ENCODE results near the gene MB21D2.

DNA sequence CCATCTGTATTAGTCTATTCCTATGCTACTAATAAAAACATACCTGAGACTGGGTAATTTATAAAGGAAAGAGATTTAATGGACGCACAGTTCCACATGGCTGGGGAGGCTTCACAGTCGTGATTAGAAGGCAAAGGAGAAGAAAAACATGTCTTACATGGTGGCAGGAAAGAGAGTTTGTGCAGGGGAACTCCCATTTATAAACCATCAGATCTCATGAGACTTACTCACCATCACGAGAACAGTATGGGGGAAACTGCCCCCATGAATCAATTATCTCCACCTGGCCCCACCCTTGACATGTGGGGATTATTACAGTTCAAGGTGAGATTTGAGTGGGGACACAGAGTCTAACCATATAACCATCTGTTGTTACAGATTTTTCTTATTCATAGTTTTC, 42.1 kb upstream of the MB21D2 start:
- TF ChIP-seq, protein P1, sequence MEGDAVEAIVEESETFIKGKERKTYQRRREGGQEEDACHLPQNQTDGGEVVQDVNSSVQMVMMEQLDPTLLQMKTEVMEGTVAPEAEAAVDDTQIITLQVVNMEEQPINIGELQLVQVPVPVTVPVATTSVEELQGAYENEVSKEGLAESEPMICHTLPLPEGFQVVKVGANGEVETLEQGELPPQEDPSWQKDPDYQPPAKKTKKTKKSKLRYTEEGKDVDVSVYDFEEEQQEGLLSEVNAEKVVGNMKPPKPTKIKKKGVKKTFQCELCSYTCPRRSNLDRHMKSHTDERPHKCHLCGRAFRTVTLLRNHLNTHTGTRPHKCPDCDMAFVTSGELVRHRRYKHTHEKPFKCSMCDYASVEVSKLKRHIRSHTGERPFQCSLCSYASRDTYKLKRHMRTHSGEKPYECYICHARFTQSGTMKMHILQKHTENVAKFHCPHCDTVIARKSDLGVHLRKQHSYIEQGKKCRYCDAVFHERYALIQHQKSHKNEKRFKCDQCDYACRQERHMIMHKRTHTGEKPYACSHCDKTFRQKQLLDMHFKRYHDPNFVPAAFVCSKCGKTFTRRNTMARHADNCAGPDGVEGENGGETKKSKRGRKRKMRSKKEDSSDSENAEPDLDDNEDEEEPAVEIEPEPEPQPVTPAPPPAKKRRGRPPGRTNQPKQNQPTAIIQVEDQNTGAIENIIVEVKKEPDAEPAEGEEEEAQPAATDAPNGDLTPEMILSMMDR (conservative IDR thresholded peaks at IDR 0.05) = no peak
- no peak for TF ChIP-seq ZFX (IDR thresholded peaks at IDR 0.05)

Data from C4-2B (cell line).